ENCODE data around the gene NUCB1.

GRCh38 chr19:48867123-48867745, 32.9 kb upstream of the NUCB1 start:
- TF ChIP-seq CTCF (conservative IDR thresholded peaks at IDR 0.05; ENCODE audit: low read length) (no peak), EZH2phosphoT487 (IDR thresholded peaks at IDR 0.05; ENCODE audit: borderline replicate concordance) (no peak)
